Stimulated activated CD4-positive, alpha-beta T cell treated with anti-CD3 and anti-CD28 coated beads, Interleukin-1b, Interleukin-23, amount 100 ng/mL, for 1 hour (primary cell): Measurements from ENCODE around the gene PCDHGB5.
"Not testable (repeated sequence)": the region's sequence is repeated elsewhere in the genome, so short reads cannot be mapped to it uniquely, and the experiment has no call there.

ENCODE experiments used
- DNase-seq, 2 donors: peaks; one replicate each; pipeline ENCODE4 v3.0.0-alpha.2; 2020; ENCODE audit warnings: low read depth in 2 of 2

The PCDHGB5 gene

DNA sequence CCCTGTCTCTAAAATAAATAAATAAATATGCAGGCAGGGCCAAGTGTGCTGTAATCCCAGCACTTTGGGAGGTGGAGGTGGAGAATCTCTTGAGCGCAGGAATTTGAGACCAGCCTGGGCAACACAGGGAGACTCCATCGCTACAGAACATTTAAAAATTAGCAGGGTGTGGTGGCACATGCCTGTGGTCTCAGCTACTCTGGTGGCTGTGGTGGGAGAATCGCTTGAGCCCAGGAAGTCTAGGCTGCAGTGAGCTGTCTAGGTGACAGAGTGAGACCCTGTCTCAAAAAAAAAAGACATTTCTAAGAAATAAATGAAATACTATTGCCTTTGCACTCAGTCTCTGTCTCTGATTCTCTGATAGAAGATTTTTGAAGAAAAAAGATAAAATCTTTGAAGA, 13.8 kb downstream of the PCDHGB5 start:
- no peak for DNase-seq

- DNase-seq: peak in 1 of 2 donors; percentile 34
These were observed 15.2 kb downstream of the PCDHGB5 start, which contains the start of gene PCDHGA10 for GRCh38 chr5:141412854-141413539. TSS of gene PCDHGA10 (plus strand) at chr5:141412987. CDS start at chr5:141413176, 189 bp downstream.

DNA sequence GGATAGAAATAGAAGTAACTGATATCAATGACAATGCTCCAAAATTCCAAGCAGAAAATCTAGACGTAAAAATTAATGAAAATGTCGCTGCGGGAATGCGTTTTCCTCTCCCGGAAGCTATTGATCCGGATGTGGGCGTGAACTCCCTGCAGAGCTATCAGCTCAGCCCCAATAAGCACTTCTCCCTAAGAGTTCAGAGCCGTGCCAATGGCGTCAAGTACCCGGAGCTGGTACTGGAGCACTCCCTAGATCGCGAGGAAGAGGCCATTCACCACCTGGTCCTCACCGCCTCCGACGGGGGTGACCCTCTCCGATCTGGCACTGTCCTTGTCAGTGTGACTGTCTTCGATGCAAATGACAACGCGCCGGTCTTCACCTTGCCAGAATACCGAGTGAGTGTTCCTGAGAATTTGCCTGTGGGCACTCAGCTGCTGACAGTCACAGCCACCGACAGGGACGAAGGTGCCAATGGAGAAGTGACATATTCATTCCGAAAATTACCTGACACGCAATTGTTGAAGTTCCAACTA, 15.9 kb downstream of the PCDHGB5 start:
- DNase-seq: no peak

GRCh38 chr5:141414548-141415274, 17.0 kb downstream of the PCDHGB5 start:
- not testable (repeated sequence) for DNase-seq

GRCh38 chr5:141415275-141415618, 17.5 kb downstream of the PCDHGB5 start:
- not testable (repeated sequence) for DNase-seq

GRCh38 chr5:141417494-141418172, 19.9 kb downstream of the PCDHGB5 start, which contains the start of gene PCDHGB7:
TSS of gene PCDHGB7 (plus strand) at chr5:141417677. CDS start at chr5:141417860, 183 bp downstream.
- DNase-seq: not testable (repeated sequence)

GRCh38 chr5:141419074-141419880, 21.5 kb downstream of the PCDHGB5 start:
- DNase-seq: no peak

DNA sequence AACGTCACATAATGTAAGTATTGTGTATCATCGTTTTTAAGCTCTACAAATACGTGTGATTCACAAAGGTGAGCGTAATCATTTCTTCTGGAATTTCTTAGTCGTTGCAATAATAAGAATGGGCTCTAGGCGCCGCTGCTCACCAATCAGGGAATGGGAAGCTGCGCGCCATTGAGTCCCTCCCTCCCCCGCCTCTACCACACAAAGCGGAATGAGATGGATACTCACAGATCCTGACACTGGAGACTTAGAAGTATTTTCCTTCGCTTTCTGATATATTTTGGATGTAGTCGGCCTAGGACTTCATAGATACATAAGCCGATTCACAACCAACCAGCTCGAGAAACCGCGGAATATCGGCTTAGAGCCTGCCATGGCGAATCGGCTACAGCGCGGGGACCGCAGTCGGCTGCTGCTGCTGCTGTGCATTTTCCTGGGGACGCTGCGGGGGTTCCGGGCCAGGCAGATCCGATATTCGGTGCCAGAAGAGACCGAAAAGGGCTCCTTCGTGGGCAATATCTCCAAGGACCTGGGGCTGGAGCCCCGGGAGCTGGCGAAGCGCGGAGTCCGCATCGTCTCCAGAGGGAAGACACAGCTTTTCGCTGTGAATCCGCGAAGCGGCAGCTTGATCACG, 23.2 kb downstream of the PCDHGB5 start, which contains the start of gene PCDHGA11:
Gene PCDHGA11 (plus strand): TSS at position 197 of the 634 bp plus-strand sequence. CDS start 177 bp downstream, at position 374.
- no peak for DNase-seq

- no peak for DNase-seq
These were observed 23.7 kb downstream of the PCDHGB5 start for GRCh38 chr5:141421489-141421855.

DNA sequence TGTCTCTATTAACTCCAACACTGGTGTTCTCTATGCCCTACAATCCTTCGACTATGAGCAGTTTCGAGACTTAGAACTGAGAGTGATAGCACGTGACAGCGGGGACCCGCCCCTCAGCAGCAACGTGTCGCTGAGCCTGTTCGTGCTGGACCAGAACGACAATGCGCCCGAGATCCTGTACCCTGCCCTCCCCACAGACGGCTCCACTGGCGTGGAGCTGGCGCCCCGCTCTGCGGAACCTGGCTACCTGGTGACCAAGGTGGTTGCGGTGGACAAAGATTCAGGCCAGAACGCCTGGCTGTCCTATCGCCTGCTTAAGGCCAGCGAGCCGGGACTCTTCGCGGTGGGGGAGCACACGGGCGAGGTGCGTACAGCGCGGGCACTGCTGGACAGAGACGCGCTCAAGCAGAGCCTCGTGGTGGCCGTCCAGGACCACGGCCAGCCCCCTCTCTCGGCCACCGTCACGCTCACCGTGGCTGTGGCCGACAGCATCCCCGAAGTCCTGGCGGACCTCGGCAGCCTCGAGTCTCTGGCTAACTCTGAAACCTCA, 25.1 kb downstream of the PCDHGB5 start:
- DNase-seq: no peak

DNA sequence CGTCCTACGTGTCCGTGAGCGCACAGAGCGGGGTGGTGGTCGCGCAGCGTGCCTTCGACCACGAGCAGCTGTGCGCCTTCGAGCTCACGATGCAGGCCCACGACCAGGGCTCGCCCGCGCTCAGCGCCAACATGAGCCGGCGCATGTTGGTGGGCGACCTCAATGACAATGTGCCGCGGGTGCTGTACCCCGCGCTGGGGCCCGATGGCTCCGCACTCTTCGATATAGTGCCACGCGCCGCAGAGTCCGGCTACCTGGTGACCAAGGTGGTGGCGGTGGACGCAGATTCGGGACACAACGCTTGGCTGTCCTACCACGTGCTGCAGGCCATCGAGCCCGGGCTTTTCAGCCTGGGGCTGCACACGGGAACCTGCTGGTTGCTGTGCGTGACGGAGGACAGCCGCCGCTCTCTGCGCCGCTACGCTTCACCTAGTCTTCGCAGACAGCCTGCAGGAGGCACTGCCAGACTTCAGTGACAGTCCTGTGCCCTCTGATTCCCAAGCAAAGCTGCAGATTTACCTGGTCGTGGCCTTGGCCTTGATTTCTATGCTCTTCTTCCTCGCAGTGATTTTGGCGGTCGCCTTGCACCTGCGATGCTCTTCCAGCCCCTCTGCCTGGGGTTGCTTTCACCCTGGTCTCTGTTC, 30.2 kb downstream of the PCDHGB5 start:
- DNase-seq: no peak

GRCh38 chr5:141430332-141431113, 32.8 kb downstream of the PCDHGB5 start, which contains the start of gene PCDHGA12:
TSS of gene PCDHGA12 (plus strand) at chr5:141430507. CDS start at chr5:141430760, 253 bp downstream.
- no peak for DNase-seq

DNA sequence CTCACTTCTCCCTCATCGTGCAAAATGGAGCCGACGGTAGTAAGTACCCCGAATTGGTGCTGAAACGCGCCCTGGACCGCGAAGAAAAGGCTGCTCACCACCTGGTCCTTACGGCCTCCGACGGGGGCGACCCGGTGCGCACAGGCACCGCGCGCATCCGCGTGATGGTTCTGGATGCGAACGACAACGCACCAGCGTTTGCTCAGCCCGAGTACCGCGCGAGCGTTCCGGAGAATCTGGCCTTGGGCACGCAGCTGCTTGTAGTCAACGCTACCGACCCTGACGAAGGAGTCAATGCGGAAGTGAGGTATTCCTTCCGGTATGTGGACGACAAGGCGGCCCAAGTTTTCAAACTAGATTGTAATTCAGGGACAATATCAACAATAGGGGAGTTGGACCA, 33.5 kb downstream of the PCDHGB5 start:
- no peak for DNase-seq

GRCh38 chr5:141432308-141432707, 34.6 kb downstream of the PCDHGB5 start:
- not testable (repeated sequence) for DNase-seq

DNA sequence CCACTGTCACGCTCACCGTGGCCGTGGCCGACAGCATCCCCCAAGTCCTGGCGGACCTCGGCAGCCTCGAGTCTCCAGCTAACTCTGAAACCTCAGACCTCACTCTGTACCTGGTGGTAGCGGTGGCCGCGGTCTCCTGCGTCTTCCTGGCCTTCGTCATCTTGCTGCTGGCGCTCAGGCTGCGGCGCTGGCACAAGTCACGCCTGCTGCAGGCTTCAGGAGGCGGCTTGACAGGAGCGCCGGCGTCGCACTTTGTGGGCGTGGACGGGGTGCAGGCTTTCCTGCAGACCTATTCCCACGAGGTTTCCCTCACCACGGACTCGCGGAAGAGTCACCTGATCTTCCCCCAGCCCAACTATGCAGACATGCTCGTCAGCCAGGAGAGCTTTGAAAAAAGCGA, 35.0 kb downstream of the PCDHGB5 start:
- DNase-seq: not testable (repeated sequence)

DNA sequence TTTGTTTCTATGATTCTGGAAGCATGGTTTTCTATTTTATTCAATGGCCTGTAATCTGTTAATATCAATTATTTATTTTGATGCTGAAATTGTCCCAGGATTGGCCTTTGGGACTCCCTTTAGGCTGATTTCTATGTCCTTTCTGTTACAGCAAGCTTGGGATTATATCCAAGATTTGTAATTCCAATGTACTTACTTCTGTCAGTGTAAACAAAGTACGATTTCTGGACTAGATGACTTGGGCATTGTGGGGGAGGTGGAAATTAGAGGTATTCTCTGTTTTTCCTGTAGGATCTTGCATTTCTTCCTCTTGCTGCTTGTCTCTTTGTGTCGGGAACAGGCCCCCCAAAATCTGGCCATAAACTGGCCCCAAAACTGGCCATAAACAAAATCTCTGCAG, 36.3 kb downstream of the PCDHGB5 start:
- DNase-seq: no peak

DNA sequence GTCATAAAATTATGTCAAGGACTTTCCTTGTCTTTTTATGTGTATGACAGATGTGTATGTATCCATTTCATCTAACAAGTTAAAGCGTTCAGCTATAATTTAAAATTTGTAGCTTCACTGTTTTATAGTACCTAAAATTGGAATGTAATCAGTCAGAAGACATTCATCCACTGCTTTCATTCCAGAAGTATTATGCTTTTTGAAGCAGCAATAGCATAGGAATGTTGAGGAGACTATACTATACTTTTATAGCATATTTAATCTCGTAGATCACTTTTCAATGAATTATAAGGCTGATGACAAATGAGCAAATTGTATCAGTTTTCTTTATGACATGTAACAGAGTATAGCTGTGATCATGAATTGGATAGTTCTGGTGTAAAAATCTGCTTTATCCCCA, 39.5 kb downstream of the PCDHGB5 start:
- no peak for DNase-seq

DNA sequence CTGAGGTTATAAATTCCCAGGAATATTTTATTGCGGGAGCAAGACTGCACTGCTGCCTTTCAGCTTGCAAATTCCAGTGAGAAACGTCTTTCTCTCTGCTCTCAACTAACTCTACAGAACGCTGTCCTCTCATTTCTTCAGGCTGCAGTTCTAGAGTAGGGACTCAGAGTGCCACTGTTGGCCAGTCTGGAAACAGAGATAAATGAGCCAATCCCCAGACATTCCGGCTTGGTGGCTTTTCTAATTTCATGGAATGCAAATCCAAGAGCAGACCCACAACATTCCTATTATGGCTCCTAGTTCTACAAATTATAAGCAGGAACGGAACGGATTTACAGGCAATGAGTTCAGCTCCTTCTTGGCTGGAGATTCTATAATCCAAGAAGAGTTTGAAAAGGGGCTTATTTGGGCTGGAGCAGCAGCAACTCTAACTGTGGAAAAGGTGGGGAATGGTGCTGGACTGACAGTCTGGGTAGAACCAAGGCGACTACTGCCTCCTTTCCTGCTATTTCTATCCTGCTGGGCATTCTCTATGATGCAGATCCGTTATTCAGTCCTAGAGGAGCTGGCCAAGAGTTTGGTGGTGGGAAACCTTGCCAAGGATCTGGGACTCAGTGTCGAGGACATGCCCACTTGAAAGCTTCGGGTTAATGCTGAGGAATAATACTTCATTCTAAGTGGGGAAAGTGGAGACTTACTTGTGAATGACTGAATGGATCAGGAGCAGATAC, 41.8 kb downstream of the PCDHGB5 start:
- no peak for DNase-seq
